ENCODE data around the gene ABR.
A peak's percentile ranks its signal among the peaks of the same experiment; 100 is the strongest.
"Not testable (repeated sequence)": the region's sequence is repeated elsewhere in the genome, so short reads cannot be mapped to it uniquely, and the experiment has no call there.

The ABR gene

GRCh38 chr17:1121442-1121817 is 58.4 kb downstream of the ABR start:
- DNase-seq (ENCODE audit: low read depth, low spot score): not testable (repeated sequence)

GRCh38 chr17:1120596-1121441 is 59.0 kb downstream of the ABR start:
- DNase-seq (ENCODE audit: low read depth, low spot score): no peak

- DNase-seq (ENCODE audit: low read depth, low spot score): no peak
These were observed 59.9 kb downstream of the ABR start for GRCh38 chr17:1119924-1120323.

GRCh38 chr17:1116602-1117001 is 63.2 kb downstream of the ABR start:
- DNase-seq (ENCODE audit: low read depth, low spot score): no peak

GRCh38 chr17:1112875-1113274 is 66.9 kb downstream of the ABR start:
- no peak for DNase-seq (ENCODE audit: low read depth, low spot score)

- peak; percentile 53 for DNase-seq (ENCODE audit: low read depth, low spot score)
These were observed 68.0 kb downstream of the ABR start for GRCh38 chr17:1111599-1112443.

- no peak for DNase-seq (ENCODE audit: low read depth, low spot score)
These were observed 68.8 kb downstream of the ABR start for GRCh38 chr17:1110862-1111598.

GRCh38 chr17:1110541-1110861 is 69.3 kb downstream of the ABR start:
- DNase-seq (ENCODE audit: low read depth, low spot score): no peak

- no peak for DNase-seq (ENCODE audit: low read depth, low spot score)
These were observed 69.9 kb downstream of the ABR start for GRCh38 chr17:1109606-1110540.

- no peak for DNase-seq (ENCODE audit: low read depth, low spot score)
These were observed 70.8 kb downstream of the ABR start for GRCh38 chr17:1108765-1109605.

- DNase-seq (ENCODE audit: low read depth, low spot score): no peak
These were observed 71.4 kb downstream of the ABR start for GRCh38 chr17:1108478-1108764.

GRCh38 chr17:1107777-1108477 is 71.9 kb downstream of the ABR start:
- no peak for DNase-seq (ENCODE audit: low read depth, low spot score)

- DNase-seq (ENCODE audit: low read depth, low spot score): no peak
These were observed 72.6 kb downstream of the ABR start for GRCh38 chr17:1107083-1107776.

GRCh38 chr17:1104222-1104621 is 75.6 kb downstream of the ABR start:
- DNase-seq (ENCODE audit: low read depth, low spot score): no peak

- no peak for DNase-seq (ENCODE audit: low read depth, low spot score)
These were observed 79.4 kb downstream of the ABR start for GRCh38 chr17:1100382-1100781.

GRCh38 chr17:1099242-1099641 is 80.5 kb downstream of the ABR start:
- DNase-seq (ENCODE audit: low read depth, low spot score): no peak

GRCh38 chr17:1097972-1098744 is 81.6 kb downstream of the ABR start:
- not testable (repeated sequence) for DNase-seq (ENCODE audit: low read depth, low spot score)

- DNase-seq (ENCODE audit: low read depth, low spot score): no peak
These were observed 83.6 kb downstream of the ABR start for GRCh38 chr17:1096215-1096614.

- DNase-seq (ENCODE audit: low read depth, low spot score): no peak
These were observed 84.0 kb downstream of the ABR start for GRCh38 chr17:1095853-1096173.
